ENCODE data around the gene AGAP5.

AGAP5 gene

GRCh38 chr10:73648975-73649829 is 48.7 kb downstream of the AGAP5 start:
- H3K4me1 ChIP-seq (ENCODE audit: low read depth, poor library complexity, severe bottlenecking): peaks cover 5% of the 10 kb centered on the region
- H4K20me1 ChIP-seq (ENCODE audit: insufficient read depth): no peaks in the 10 kb centered on the region
- no peak overlapping the region for H3K9ac ChIP-seq
- TF ChIP-seq CTCF (conservative IDR thresholded peaks at IDR 0.05; ENCODE audit: low read depth, low read length): no peak
- no peaks in the 10 kb centered on the region for H3K36me3 ChIP-seq (ENCODE audit: insufficient read depth)
- no peak overlapping the region for H2AFZ ChIP-seq (ENCODE audit: low read depth)
- no peaks in the 10 kb centered on the region for H3K79me2 ChIP-seq (ENCODE audit: insufficient read depth, low read depth)
- no peak overlapping the region for H3K27ac ChIP-seq
- no peaks in the 10 kb centered on the region for H3K27me3 ChIP-seq (ENCODE audit: insufficient read depth, low read depth)
- H3K4me3 ChIP-seq (IDR thresholded peaks at IDR 0.05; ENCODE audit: insufficient read depth, low read depth, low read length): no peak overlapping the region
- H3K4me2 ChIP-seq: no peak overlapping the region

GRCh38 chr10:73647875-73648651 is 49.8 kb downstream of the AGAP5 start:
- Histone ChIP-seq H2AFZ (ENCODE audit: low read depth) (no peak overlapping the region), H3K4me3 (IDR thresholded peaks at IDR 0.05; ENCODE audit: insufficient read depth, low read depth, low read length) (no peak overlapping the region)

GRCh38 chr10:73647211-73647874 is 50.6 kb downstream of the AGAP5 start:
- Histone ChIP-seq H3K4me3 (IDR thresholded peaks at IDR 0.05; ENCODE audit: insufficient read depth, low read depth, low read length) (no peak overlapping the region), H3K9ac (no peak overlapping the region), H2AFZ (ENCODE audit: low read depth) (no peak overlapping the region), H3K27me3 (ENCODE audit: insufficient read depth, low read depth) (no peaks in the 10 kb centered on the region), H4K20me1 (ENCODE audit: insufficient read depth) (no peaks in the 10 kb centered on the region), H3K4me2 (no peak overlapping the region), H3K79me2 (ENCODE audit: insufficient read depth, low read depth) (no peaks in the 10 kb centered on the region), H3K27ac (no peak overlapping the region), H3K4me1 (ENCODE audit: low read depth, poor library complexity, severe bottlenecking) (peaks cover 5% of the 10 kb centered on the region), H3K36me3 (ENCODE audit: insufficient read depth) (no peaks in the 10 kb centered on the region)
- TF ChIP-seq CTCF (conservative IDR thresholded peaks at IDR 0.05; ENCODE audit: low read depth, low read length): no peak

More at GRCh38 chr10:73647875-73648651, 49.8 kb downstream of the AGAP5 start:
- Histone ChIP-seq H3K27me3 (ENCODE audit: insufficient read depth, low read depth) (no peaks in the 10 kb centered on the region), H3K79me2 (ENCODE audit: insufficient read depth, low read depth) (no peaks in the 10 kb centered on the region), H3K36me3 (ENCODE audit: insufficient read depth) (no peaks in the 10 kb centered on the region), H3K27ac (no peak overlapping the region), H3K4me1 (ENCODE audit: low read depth, poor library complexity, severe bottlenecking) (peaks cover 5% of the 10 kb centered on the region), H3K4me2 (no peak overlapping the region), H4K20me1 (ENCODE audit: insufficient read depth) (no peaks in the 10 kb centered on the region), H3K9ac (no peak overlapping the region)
- TF ChIP-seq CTCF (conservative IDR thresholded peaks at IDR 0.05; ENCODE audit: low read depth, low read length): no peak

- H3K4me3 ChIP-seq (IDR thresholded peaks at IDR 0.05; ENCODE audit: insufficient read depth, low read depth, low read length): no peak overlapping the region
- no peak for TF ChIP-seq CTCF (conservative IDR thresholded peaks at IDR 0.05; ENCODE audit: low read depth, low read length)
- peaks cover 5% of the 10 kb centered on the region for H3K4me1 ChIP-seq (ENCODE audit: low read depth, poor library complexity, severe bottlenecking)
- H3K27me3 ChIP-seq (ENCODE audit: insufficient read depth, low read depth): no peaks in the 10 kb centered on the region
- no peaks in the 10 kb centered on the region for H4K20me1 ChIP-seq (ENCODE audit: insufficient read depth)
- H3K27ac ChIP-seq: no peak overlapping the region
- H3K9ac ChIP-seq: no peak overlapping the region
- no peak overlapping the region for H3K4me2 ChIP-seq
- no peak overlapping the region for H2AFZ ChIP-seq (ENCODE audit: low read depth)
- H3K79me2 ChIP-seq (ENCODE audit: insufficient read depth, low read depth): no peaks in the 10 kb centered on the region
- H3K36me3 ChIP-seq (ENCODE audit: insufficient read depth): no peaks in the 10 kb centered on the region
Measured at GRCh38 chr10:73646598-73647041, 51.3 kb downstream of the AGAP5 start.

All from KMS-11 (cell line).